CD14-positive monocyte (primary cell): ENCODE data around the gene ATG7. TPM values are rescaled to one million over a fixed set of nuclear protein-coding genes. Genes with fewer than 3 reads are reported as not detected.
"Not testable (repeated sequence)": the region's sequence is repeated elsewhere in the genome, so short reads cannot be mapped to it uniquely, and the experiment has no call there.

Experiments
- DNase-seq, 3 donors: peaks; one replicate each; pipeline ENCODE4 v3.0.0-alpha.2; 2011 to 2022
- H2AFZ ChIP-seq: 2 replicates; pipeline ENCODE4 v1.6.0; 2012; ENCODE audit warnings: mild to moderate bottlenecking, low read depth, low read length, inconsistent platforms; ENCODE audit not compliant: insufficient read depth, poor library complexity, severe bottlenecking
- H3K27ac ChIP-seq, 2 donors: 1 replicate in 1 of 2; 2 replicates in 1 of 2; pipeline ENCODE4 v1.5.1; 2012 to 2013; ENCODE audit warnings: low read length in 2 of 2, control low read depth in 1 of 2, inconsistent platforms in 1 of 2, low read depth in 1 of 2, mild to moderate bottlenecking in 1 of 2
- H3K27me3 ChIP-seq, 2 donors: one replicate each; pipeline versions ENCODE4 v1.6.0 to v1.6.1; 2011 to 2013; ENCODE audit warnings: low read length in 2 of 2; ENCODE audit not compliant: control insufficient read depth in 2 of 2, insufficient read depth in 2 of 2
- H3K36me3 ChIP-seq, 2 donors: replicated peaks in 1 of 2; 1 replicate in 1 of 2; 2 replicates in 1 of 2; pipeline versions ENCODE4 v1.5.1 to v1.6.1; 2012 to 2013; ENCODE audit warnings: low read length in 2 of 2, control low read depth in 1 of 2, inconsistent platforms in 1 of 2, mild to moderate bottlenecking in 1 of 2; ENCODE audit not compliant: insufficient read depth in 2 of 2, control insufficient read depth in 1 of 2
- H3K4me1 ChIP-seq, 2 donors: 1 replicate in 1 of 2; 2 replicates in 1 of 2; pipeline versions ENCODE4 v1.5.1 to v1.6.1; 2012 to 2013; ENCODE audit warnings: low read length in 2 of 2, control low read depth in 1 of 2, inconsistent platforms in 1 of 2, mild to moderate bottlenecking in 1 of 2, moderate library complexity in 1 of 2; ENCODE audit not compliant: insufficient read depth in 2 of 2, control insufficient read depth in 1 of 2
- H3K4me2 ChIP-seq: replicated peaks from 2 replicates; pipeline ENCODE3; 2012; ENCODE audit warnings: low read length, moderate library complexity, mild to moderate bottlenecking; ENCODE audit not compliant: poor library complexity, severe bottlenecking; ENCODE audit errors: extremely low read depth
- H3K4me3 ChIP-seq, 3 experiments: fragments of 200-600 bp in 1 of 3; sonication (generic) in 1 of 3; replicated peaks in 1 of 3; 1 replicate in 2 of 3; 2 replicates in 1 of 3; pipeline ENCODE4 v1.5.1; 2011 to 2013; ENCODE audit warnings: low read length in 3 of 3, mild to moderate bottlenecking in 3 of 3, control low read depth in 2 of 3, low read depth in 2 of 3, inconsistent platforms in 1 of 3, moderate library complexity in 1 of 3
- H3K79me2 ChIP-seq: 2 replicates; pipeline ENCODE4 v1.6.0; 2012; ENCODE audit warnings: mild to moderate bottlenecking, control low read depth, inconsistent platforms, low read length, moderate library complexity; ENCODE audit not compliant: insufficient read depth
- H3K9ac ChIP-seq: 2 replicates; pipeline ENCODE4 v1.6.0; 2017; ENCODE audit warnings: low read length, mild to moderate bottlenecking; ENCODE audit not compliant: insufficient read depth, poor library complexity, severe bottlenecking
- H3K9me3 ChIP-seq, 2 donors: replicated peaks in 1 of 2; 1 replicate in 1 of 2; 2 replicates in 1 of 2; pipeline versions ENCODE4 v1.5.1 to v1.6.1; 2012 to 2013; ENCODE audit warnings: low read length in 2 of 2, control low read depth in 1 of 2; ENCODE audit not compliant: control insufficient read depth in 1 of 2, insufficient read depth in 1 of 2
- H4K20me1 ChIP-seq: 2 replicates; pipeline ENCODE4 v1.6.0; 2012; ENCODE audit warnings: mild to moderate bottlenecking, low read length, control low read depth, moderate library complexity; ENCODE audit not compliant: insufficient read depth
- H3K27ac Mint-ChIP-seq, 7 donors: one replicate each; pipeline ENCODE4 v1.8.0; 2020; ENCODE audit warnings: mild to moderate bottlenecking in 7 of 7, mixed read lengths in 7 of 7, moderate library complexity in 6 of 7, inconsistent platforms in 2 of 7
- H3K27me3 Mint-ChIP-seq, 3 donors: one replicate each; pipeline ENCODE4 v1.8.0; 2021 to 2022; ENCODE audit warnings: low read depth in 3 of 3, mild to moderate bottlenecking in 3 of 3, mixed read lengths in 3 of 3, moderate library complexity in 3 of 3, inconsistent platforms in 1 of 3
- H3K36me3 Mint-ChIP-seq, 2 donors: one replicate each; pipeline ENCODE4 v1.8.0; 2020; ENCODE audit warnings: mixed read lengths in 2 of 2, inconsistent platforms in 1 of 2, mild to moderate bottlenecking in 1 of 2
- H3K4me1 Mint-ChIP-seq: one replicate; pipeline ENCODE4 v1.8.0; 2020; ENCODE audit warnings: mild to moderate bottlenecking, mixed read lengths
- H3K4me3 Mint-ChIP-seq, 2 donors: one replicate each; pipeline ENCODE4 v1.8.0; 2020; ENCODE audit warnings: mild to moderate bottlenecking in 2 of 2, mixed read lengths in 2 of 2, moderate library complexity in 1 of 2
- H3K9me3 Mint-ChIP-seq, 7 donors: one replicate each; pipeline ENCODE4 v1.8.0; 2020 to 2022; ENCODE audit warnings: mixed read lengths in 7 of 7, mild to moderate bottlenecking in 6 of 7, moderate library complexity in 6 of 7, inconsistent platforms in 2 of 7
- WGBS: methylation state at CpG from one replicate; pipeline ENCODE4 v1.1.5; 2013; ENCODE audit warnings: missing lambda C conversion rate; ENCODE audit not compliant: insufficient coverage; 5-methylcytosine and 5-hydroxymethylcytosine counted together
- intact Hi-C, 2 donors: fragments of 100-400 bp; cut with micrococcal nuclease; formaldehyde crosslinking; loops; one replicate each; pipeline versions ENCODE4 v1.15.0 to v1.15.1; 2023
- polyA plus RNA-seq, 3 donors: library from polyadenylated mRNA; depleted of rRNA in 1 of 3; unstranded in 2 of 3; stranded (reverse) in 1 of 3; fragments of 300-500 nt in 2 of 3; fragments of >200 nt in 1 of 3; fragmentation: Illumina TruSeq in 2 of 3; gene quantifications; 1 replicate in 2 of 3; 2 replicates in 1 of 3; pipeline ENCODE4 v1.2.3, GENCODE V29; 2012 to 2021
- TF ChIP-seq, protein P1 (sequence below): fragments of 200-600 bp; IDR thresholded peaks from one replicate; pipeline ENCODE4 v1.8.0; 2022; ENCODE audit warnings: antibody characterized with exemption, mild to moderate bottlenecking

Gene ATG7
- polyA plus RNA-seq, 3 donors: 57.4 to 101 (median 89.7) TPM

DNA sequence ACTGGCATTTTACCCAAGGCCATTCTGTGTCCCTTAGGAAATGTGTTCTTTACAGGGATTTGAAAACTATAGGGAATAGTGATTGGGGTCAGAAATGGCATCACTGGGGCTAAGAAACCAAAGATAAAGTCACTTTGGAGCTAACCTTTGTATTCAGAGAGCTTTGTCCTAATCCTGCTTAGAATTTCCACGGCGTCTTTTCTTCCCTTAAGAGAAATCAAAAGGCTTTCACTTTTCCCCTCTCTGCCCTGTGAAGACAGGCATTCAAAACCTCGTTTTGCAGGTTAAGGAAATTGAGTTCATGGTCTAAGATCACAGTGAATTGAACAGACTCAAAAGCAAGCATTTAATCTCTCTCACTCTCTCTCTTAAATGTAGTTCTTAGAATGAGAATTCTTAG is 189.0 kb downstream of the ATG7 start:
- Histone ChIP-seq H2AFZ (no peak overlapping the region), H3K79me2 (peaks cover 35% of the 10 kb centered on the region), H4K20me1 (peaks cover 92% of the 10 kb centered on the region), H3K9ac (no peak overlapping the region), H3K4me2 (no peak overlapping the region), H3K36me3 (peaks cover 13 to 78% of the 10 kb centered on the region in 2 donors), H3K9me3 (no peaks in the 10 kb centered on the region), H3K4me3 (no peak overlapping the region), H3K27ac (no peak overlapping the region), H3K4me1 (peaks cover 15% of the 10 kb centered on the region in 2 donors), H3K27me3 (no peaks in the 10 kb centered on the region)
- Mint-ChIP-seq H3K27me3 (peaks cover 0 to 2% (median 0%) of the 10 kb centered on the region in 3 donors), H3K27ac (no peak overlapping the region), H3K4me3 (no peak overlapping the region), H3K4me1 (peaks cover 17% of the 10 kb centered on the region), H3K36me3 (peaks cover 39 to 55% of the 10 kb centered on the region in 2 donors), H3K9me3 (no peaks in the 10 kb centered on the region)
- intact Hi-C loops: no loop called here
- no CpG with 5 or more reads among the region's 3 CpGs for WGBS
- TF ChIP-seq, protein P1, sequence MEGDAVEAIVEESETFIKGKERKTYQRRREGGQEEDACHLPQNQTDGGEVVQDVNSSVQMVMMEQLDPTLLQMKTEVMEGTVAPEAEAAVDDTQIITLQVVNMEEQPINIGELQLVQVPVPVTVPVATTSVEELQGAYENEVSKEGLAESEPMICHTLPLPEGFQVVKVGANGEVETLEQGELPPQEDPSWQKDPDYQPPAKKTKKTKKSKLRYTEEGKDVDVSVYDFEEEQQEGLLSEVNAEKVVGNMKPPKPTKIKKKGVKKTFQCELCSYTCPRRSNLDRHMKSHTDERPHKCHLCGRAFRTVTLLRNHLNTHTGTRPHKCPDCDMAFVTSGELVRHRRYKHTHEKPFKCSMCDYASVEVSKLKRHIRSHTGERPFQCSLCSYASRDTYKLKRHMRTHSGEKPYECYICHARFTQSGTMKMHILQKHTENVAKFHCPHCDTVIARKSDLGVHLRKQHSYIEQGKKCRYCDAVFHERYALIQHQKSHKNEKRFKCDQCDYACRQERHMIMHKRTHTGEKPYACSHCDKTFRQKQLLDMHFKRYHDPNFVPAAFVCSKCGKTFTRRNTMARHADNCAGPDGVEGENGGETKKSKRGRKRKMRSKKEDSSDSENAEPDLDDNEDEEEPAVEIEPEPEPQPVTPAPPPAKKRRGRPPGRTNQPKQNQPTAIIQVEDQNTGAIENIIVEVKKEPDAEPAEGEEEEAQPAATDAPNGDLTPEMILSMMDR: no peak
- DNase-seq: no peak

DNA sequence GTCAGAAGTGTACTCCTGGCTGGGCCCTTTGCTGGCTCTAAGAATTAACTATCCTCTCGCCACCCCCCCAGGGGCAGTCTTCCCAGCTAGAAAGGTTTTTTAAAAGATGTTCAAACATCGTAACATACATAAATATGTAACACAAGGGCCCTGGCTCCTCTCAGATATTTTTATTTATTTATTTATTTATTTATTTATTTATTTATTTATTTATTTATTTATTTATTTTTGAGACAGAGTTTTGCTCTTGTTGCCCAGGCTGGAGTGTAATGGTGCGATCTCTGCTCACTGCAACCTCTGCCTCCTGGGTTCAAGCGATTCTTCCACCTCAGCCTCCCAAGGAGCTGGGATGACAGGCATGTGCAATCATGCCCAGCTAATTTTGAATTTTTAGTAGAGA is 190.5 kb downstream of the ATG7 start:
- 100% methylated on average over 1 of the region's 4 CpGs for WGBS
- H3K9me3 Mint-ChIP-seq, H3K4me1 Mint-ChIP-seq, H3K4me3 ChIP-seq, H3K9ac ChIP-seq, H3K27ac ChIP-seq, DNase-seq, H3K4me3 Mint-ChIP-seq, H3K27me3 Mint-ChIP-seq, H3K9me3 ChIP-seq, H3K4me2 ChIP-seq, intact Hi-C loops, H2AFZ ChIP-seq, H3K27me3 ChIP-seq, H3K27ac Mint-ChIP-seq, H3K4me1 ChIP-seq: not testable (repeated sequence)
- Histone ChIP-seq H4K20me1 (peaks cover 88% of the 10 kb centered on the region), H3K79me2 (peaks cover 21% of the 10 kb centered on the region), H3K36me3 (peaks cover 24 to 84% of the 10 kb centered on the region in 2 donors)
- peaks cover 49 to 60% of the 10 kb centered on the region in 2 donors for H3K36me3 Mint-ChIP-seq
